HepG2 (cell line): ENCODE measurements around the gene SPHK2. TPM values are rescaled to one million over a fixed set of nuclear protein-coding genes. Genes with fewer than 3 reads are reported as not detected.

ENCODE experiments used
- ATAC-seq: fragments of 200-7000 bp; cut with Tn5 transposase; 3 replicates; pipeline ENCODE4 v1.9.1; 2020; ENCODE audit warnings: mild to moderate bottlenecking, moderate library complexity
- BruUV-seq: library from RNA; stranded (reverse); fragments of 400-500 nt; replicated peaks from 2 replicates; lab custom pipeline; 2021; lab: Mats Ljungman, UMichigan
- CTCF ChIA-PET: fragments of 300-600 bp; formaldehyde crosslinking; extraction: SDS; loops from one replicate; lab custom pipeline; 2021; ENCODE audit warnings: low total read pairs, inconsistent platforms, low intra/inter-chr PET ratio; lab: Yijun Ruan, JAX
- POLR2A ChIA-PET: fragments of 350-600 bp; sonication (Branson Sonifier 250); formaldehyde crosslinking; loops from one replicate; lab custom pipeline; 2020; ENCODE audit warnings: antibody characterized with exemption, inconsistent platforms; lab: Yijun Ruan, JAX
- DNase-seq: peaks from one replicate; pipeline ENCODE4 v3.0.0-alpha.2; 2015; ENCODE audit warnings: low spot score
- FAIRE-seq: peaks from 3 replicates; lab custom pipeline; 2011; peaks lifted over from hg19 to GRCh38; lab: Jason Lieb, UNC
- H2AFZ ChIP-seq: one replicate; pipeline ENCODE4 v1.6.1; 2011; ENCODE audit warnings: low read length, inconsistent platforms
- H3K27ac ChIP-seq: fragments of 300-600 bp; 3 replicates; pipeline ENCODE4 v1.8.0; 2011; ENCODE audit warnings: mixed run types, mild to moderate bottlenecking, mixed read lengths, low read length, inconsistent platforms; ENCODE audit not compliant: insufficient read depth; ENCODE audit errors: extremely low read length
- H3K27me3 ChIP-seq, 2 experiments: fragments of 200-600 bp in 1 of 2; 2 replicates in 1 of 2; 3 replicates in 1 of 2; pipeline versions ENCODE4 v1.6.0 to v1.8.0; 2011; ENCODE audit warnings: low read length in 2 of 2, mild to moderate bottlenecking in 2 of 2, moderate library complexity in 2 of 2, inconsistent platforms in 1 of 2; ENCODE audit not compliant: insufficient read depth in 2 of 2, control insufficient read depth in 1 of 2
- H3K36me3 ChIP-seq, 2 experiments: fragments of 200-600 bp in 1 of 2; replicated peaks in 1 of 2; 2 replicates in 1 of 2; 3 replicates in 1 of 2; pipeline versions ENCODE4 v1.5.1 to v1.8.0; 2011; ENCODE audit warnings: low read length in 2 of 2, inconsistent platforms in 1 of 2; ENCODE audit not compliant: insufficient read depth in 2 of 2, control insufficient read depth in 1 of 2
- H3K4me1 ChIP-seq: 2 replicates; pipeline ENCODE4 v1.5.1; 2012; ENCODE audit warnings: low read length, inconsistent platforms; ENCODE audit not compliant: insufficient read depth
- H3K4me2 ChIP-seq: 2 replicates; pipeline ENCODE4 v1.6.0; 2011; ENCODE audit warnings: low read depth, low read length, inconsistent platforms
- H3K4me3 ChIP-seq, 3 experiments: fragments of 200-600 bp in 1 of 3; sonication (generic), shearing (Covaris generic) in 1 of 3; replicated peaks in 1 of 3; 2 replicates each; pipeline ENCODE4 v1.5.1; 2011 to 2016; ENCODE audit warnings: low read length in 3 of 3, inconsistent platforms in 2 of 3, low read depth in 2 of 3, mild to moderate bottlenecking in 2 of 3, control low read depth in 1 of 3, mixed read lengths in 1 of 3; ENCODE audit not compliant: insufficient read depth in 1 of 3
- H3K79me2 ChIP-seq: one replicate; pipeline ENCODE4 v1.6.1; 2011; ENCODE audit warnings: low read length, inconsistent platforms; ENCODE audit not compliant: insufficient read depth
- H3K9ac ChIP-seq: 2 replicates; pipeline ENCODE4 v1.6.0; 2011; ENCODE audit warnings: mild to moderate bottlenecking, low read depth, low read length, inconsistent platforms; ENCODE audit not compliant: insufficient read depth
- H3K9me3 ChIP-seq: 2 replicates; pipeline ENCODE4 v1.5.1; 2012; ENCODE audit warnings: mild to moderate bottlenecking, low read length
- H4K20me1 ChIP-seq: 2 replicates; pipeline ENCODE4 v1.6.0; 2011; ENCODE audit warnings: inconsistent platforms, mild to moderate bottlenecking, low read length, moderate library complexity; ENCODE audit not compliant: insufficient read depth
- HNRNPLL ChIP-seq: fragments of 200-400 bp; formaldehyde crosslinking; IDR thresholded peaks from 2 replicates; pipeline ENCODE4 v1.6.1; 2017; ENCODE audit warnings: mild to moderate bottlenecking, low read depth, low read length; ENCODE audit not compliant: poor library complexity, severe bottlenecking
- RBAK ChIP-seq: sonication (generic); formaldehyde crosslinking; IDR thresholded peaks from 2 replicates; pipeline ENCODE4 v1.5.1; 2020; ENCODE audit warnings: mild to moderate bottlenecking, missing genetic modification reagents
- SKI ChIP-seq: fragments of 450-650 bp; IDR thresholded peaks from one replicate; pipeline ENCODE4 v1.6.1; 2018; ENCODE audit warnings: mild to moderate bottlenecking; ENCODE audit not compliant: partially characterized antibody
- SRSF1 ChIP-seq: fragments of 200-400 bp; formaldehyde crosslinking; optimal IDR thresholded peaks from 2 replicates; pipeline ENCODE3; 2017; ENCODE audit warnings: mild to moderate bottlenecking, low read depth, low read length, moderate library complexity
- ZNF34 ChIP-seq: sonication (generic); formaldehyde crosslinking; IDR thresholded peaks from 2 replicates; pipeline ENCODE4 v1.4.0; 2020; ENCODE audit warnings: mild to moderate bottlenecking, missing genetic modification reagents, borderline replicate concordance
- WGBS: methylation state at CpG from one replicate; pipeline ENCODE4 v1.1.6; 2017; ENCODE audit warnings: low lambda C conversion rate; 5-methylcytosine and 5-hydroxymethylcytosine counted together
- in situ Hi-C: cut with HindIII; loops from 2 replicates; pipeline ENCODE4 v1.10.0; 2017; ENCODE audit warnings: low pct_unique_long_range_greater_than_20kb; ENCODE audit not compliant: extremely low pct_ligation_motif_present
- intact Hi-C: fragments of 100-400 bp; cut with micrococcal nuclease; formaldehyde crosslinking; loops from one replicate; pipeline ENCODE4 v1.10.0; 2022; ENCODE audit not compliant: unreplicated experiment
- polyA plus RNA-seq, 8 experiments: library from polyadenylated mRNA; depleted of rRNA in 3 of 8; stranded (reverse) in 7 of 8; unstranded in 1 of 8; fragments of >200 nt; fragmentation: Illumina TruSeq in 4 of 8; extraction: Trizol in 4 of 8; gene quantifications; 2 replicates each; pipeline versions ENCODE4 v1.2.1 to v1.2.3, GENCODE V29; 2011 to 2016; ENCODE audit warnings: low read depth in 4 of 8, missing spikeins in 1 of 8, mixed read lengths in 1 of 8; ENCODE audit not compliant: insufficient read depth in 1 of 8
- total RNA-seq, 5 experiments: library from RNA; depleted of rRNA; stranded (reverse); fragments of >200 nt; fragmentation: Illumina TruSeq; extraction: Trizol; gene quantifications; 2 replicates each; pipeline ENCODE4 v1.2.3, GENCODE V29; 2016; ENCODE audit warnings: low read depth in 1 of 5
- TF ChIP-seq, protein P1 (sequence below): sonication (generic); formaldehyde crosslinking; IDR thresholded peaks from 2 replicates; pipeline ENCODE4 v1.5.0; 2020; ENCODE audit warnings: missing genetic modification reagents
- TF ChIP-seq, protein P2 (sequence below): IDR thresholded peaks from 2 replicates; pipeline ENCODE4 v1.6.1; 2016; ENCODE audit warnings: missing compliant biosample characterization, missing genetic modification reagents, borderline replicate concordance
- TF ChIP-seq, protein P3 (sequence below): sonication (generic); formaldehyde crosslinking; IDR thresholded peaks from 2 replicates; pipeline ENCODE4 v1.5.0; 2020; ENCODE audit warnings: mild to moderate bottlenecking, missing genetic modification reagents, moderate library complexity

Gene SPHK2
- total and polyA plus RNA-seq, 2 of the 13 experiments (the other 11 are each of a cell fraction or from before 2014, with no cell fraction given), result 2.9 to 14.4 TPM

DNA sequence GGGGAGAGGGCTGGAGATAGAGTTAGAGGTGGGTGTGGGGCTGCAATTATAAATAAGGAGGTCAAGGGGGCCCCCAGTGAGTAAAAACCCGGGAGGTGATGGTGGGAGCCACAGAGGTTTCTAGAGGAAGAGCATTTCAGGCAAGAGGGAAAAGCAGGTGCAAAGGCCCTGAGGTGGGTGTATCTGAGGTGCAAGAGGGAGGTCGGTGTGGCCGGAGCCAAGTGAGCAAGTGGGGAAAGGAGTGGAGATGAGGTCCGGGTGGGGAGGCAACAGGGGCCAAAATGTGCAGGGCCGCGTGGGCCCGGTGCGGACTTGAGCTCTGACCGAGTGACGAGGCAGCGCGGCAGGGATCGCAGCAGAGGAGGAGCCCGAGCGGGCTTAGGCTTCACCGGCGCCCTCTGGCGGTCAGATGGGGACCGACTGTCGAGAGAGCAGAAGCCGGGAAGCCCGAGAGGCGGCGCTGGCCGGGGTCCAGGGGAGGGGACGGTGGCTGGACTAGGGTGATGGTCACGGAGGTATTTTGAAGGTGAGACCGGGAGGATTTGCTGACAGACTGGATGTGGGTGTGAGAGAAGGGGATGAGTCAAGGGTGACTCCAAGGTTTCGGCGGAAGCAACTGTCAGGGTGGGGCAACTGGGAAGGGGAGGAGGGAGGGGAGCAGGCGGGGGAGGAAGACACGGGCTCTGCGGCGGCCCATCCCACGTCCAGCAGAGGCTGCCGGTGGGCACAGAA lies 30.5 kb upstream of the SPHK2 start (continued):
- TF ChIP-seq, protein P1, sequence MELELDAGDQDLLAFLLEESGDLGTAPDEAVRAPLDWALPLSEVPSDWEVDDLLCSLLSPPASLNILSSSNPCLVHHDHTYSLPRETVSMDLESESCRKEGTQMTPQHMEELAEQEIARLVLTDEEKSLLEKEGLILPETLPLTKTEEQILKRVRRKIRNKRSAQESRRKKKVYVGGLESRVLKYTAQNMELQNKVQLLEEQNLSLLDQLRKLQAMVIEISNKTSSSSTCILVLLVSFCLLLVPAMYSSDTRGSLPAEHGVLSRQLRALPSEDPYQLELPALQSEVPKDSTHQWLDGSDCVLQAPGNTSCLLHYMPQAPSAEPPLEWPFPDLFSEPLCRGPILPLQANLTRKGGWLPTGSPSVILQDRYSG (CRISPR knock-in tag), result no peak

DNA sequence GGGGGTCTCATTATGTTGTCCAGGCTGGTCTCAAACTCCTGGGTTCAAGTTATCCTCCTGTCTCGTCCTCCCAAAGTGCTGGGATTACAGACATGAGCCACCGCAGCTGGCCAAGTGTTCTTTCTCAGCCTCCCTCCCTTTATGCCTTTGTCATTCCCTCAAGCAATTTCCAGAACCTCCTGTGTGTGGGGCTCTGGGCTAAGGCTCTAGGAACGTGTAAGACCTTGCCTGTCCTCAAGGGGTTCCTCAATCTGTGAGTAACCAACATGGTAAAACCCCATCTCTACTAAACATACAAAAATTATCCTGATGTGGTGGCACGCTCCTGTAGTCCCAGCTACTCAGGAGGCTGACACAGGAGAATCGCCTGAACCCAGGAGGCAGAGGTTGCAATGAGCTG lies 28.3 kb upstream of the SPHK2 start:
- no peak for FAIRE-seq

More for the DNA sequence above, 28.3 kb upstream of the SPHK2 start:
- no TSS peak for BruUV-seq
- no peak overlapping the region for H3K9ac ChIP-seq
- no peak overlapping the region for H2AFZ ChIP-seq
- ChIA-PET CTCF (interaction anchor here (1.2 kb wide), 1 partner anchor 17 kb away, joined by 3 read pairs; no protein-coding TSS in a partner anchor), POLR2A (no interaction called here)
- WGBS, result 41% methylated on average over 5 of the region's 5 CpGs
- DNase-seq (no peak), ATAC-seq (peak; percentile 26; the same call in 1 of the 3 replicates)
- H3K36me3 ChIP-seq, result no peaks in the 10 kb centered on the region
- H3K4me1 ChIP-seq, result peaks cover 8% of the 10 kb centered on the region; the same call in 1 of the 2 replicates
- TF ChIP-seq HNRNPLL (no peak), RBAK (CRISPR knock-in tag) (no peak), SKI (no peak), SRSF1 (no peak), ZNF34 (CRISPR knock-in tag) (no peak)
- TF ChIP-seq, protein P2, sequence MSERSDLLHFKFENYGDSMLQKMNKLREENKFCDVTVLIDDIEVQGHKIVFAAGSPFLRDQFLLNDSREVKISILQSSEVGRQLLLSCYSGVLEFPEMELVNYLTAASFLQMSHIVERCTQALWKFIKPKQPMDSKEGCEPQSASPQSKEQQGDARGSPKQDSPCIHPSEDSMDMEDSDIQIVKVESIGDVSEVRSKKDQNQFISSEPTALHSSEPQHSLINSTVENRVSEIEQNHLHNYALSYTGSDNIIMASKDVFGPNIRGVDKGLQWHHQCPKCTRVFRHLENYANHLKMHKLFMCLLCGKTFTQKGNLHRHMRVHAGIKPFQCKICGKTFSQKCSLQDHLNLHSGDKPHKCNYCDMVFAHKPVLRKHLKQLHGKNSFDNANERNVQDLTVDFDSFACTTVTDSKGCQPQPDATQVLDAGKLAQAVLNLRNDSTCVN (CRISPR knock-in tag), result no peak
- TF ChIP-seq, protein P3, sequence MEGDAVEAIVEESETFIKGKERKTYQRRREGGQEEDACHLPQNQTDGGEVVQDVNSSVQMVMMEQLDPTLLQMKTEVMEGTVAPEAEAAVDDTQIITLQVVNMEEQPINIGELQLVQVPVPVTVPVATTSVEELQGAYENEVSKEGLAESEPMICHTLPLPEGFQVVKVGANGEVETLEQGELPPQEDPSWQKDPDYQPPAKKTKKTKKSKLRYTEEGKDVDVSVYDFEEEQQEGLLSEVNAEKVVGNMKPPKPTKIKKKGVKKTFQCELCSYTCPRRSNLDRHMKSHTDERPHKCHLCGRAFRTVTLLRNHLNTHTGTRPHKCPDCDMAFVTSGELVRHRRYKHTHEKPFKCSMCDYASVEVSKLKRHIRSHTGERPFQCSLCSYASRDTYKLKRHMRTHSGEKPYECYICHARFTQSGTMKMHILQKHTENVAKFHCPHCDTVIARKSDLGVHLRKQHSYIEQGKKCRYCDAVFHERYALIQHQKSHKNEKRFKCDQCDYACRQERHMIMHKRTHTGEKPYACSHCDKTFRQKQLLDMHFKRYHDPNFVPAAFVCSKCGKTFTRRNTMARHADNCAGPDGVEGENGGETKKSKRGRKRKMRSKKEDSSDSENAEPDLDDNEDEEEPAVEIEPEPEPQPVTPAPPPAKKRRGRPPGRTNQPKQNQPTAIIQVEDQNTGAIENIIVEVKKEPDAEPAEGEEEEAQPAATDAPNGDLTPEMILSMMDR (CRISPR knock-in tag), result 0 out of 2 replicates have a peak, but pooled peaks have one; percentile 9
- intact Hi-C loops, result no loop called here
- H3K4me3 ChIP-seq, result no peak overlapping the region
- H4K20me1 ChIP-seq, result no peaks in the 10 kb centered on the region
- in situ Hi-C loops, result no loop called here
- H3K27ac ChIP-seq, result no peak overlapping the region
- peaks cover 1 to 3% of the 10 kb centered on the region in 2 experiments; a peak in 2 of 5 replicates for H3K27me3 ChIP-seq
- H3K4me2 ChIP-seq, result no peak overlapping the region
- no peaks in the 10 kb centered on the region for H3K79me2 ChIP-seq
- H3K9me3 ChIP-seq, result no peaks in the 10 kb centered on the region
